ENCODE results near the gene UBR4.

The UBR4 gene

DNA sequence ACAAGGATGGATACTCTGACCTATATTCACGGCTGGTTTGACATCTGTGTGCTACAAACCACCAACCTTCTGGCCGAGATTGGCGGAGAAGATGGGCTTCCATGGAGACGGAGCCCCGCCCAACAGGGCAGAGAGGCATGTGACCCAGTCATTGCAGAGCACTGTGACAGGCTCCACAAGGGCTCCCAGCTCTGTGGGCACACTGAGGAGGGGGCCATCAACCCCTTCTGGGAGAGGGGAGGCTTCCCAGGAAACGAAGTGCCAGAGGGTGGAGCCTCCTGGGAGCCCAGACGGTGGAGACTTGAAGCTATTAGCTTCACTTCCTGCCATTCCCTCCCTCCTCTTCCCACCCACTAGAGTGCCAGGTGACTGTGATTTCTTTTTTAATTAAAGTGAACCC lies 182.0 kb downstream of the UBR4 start:
- Histone ChIP-seq H4K5ac (ENCODE audit: low read length) (no peak overlapping the region), H2BK5ac (ENCODE audit: low read length) (no peak overlapping the region), H3K27ac (ENCODE audit: low read depth, low read length) (no peak overlapping the region), H2AK5ac (ENCODE audit: low read length) (no peak overlapping the region), H3K4me1 (ENCODE audit: control insufficient read depth, low read depth, low read length) (no peaks in the 10 kb centered on the region), H2BK15ac (replicated peaks; ENCODE audit: low read depth) (no peak overlapping the region), H2BK120ac (ENCODE audit: low read depth, low read length) (no peak overlapping the region), H3K18ac (ENCODE audit: low read length) (no peak overlapping the region), H3K27me3 (ENCODE audit: insufficient read depth, low read length, poor library complexity) (no peaks in the 10 kb centered on the region), H3K36me3 (ENCODE audit: control insufficient read depth, insufficient read depth, low read length) (no peaks in the 10 kb centered on the region), H3K4me2 (ENCODE audit: low read length) (no peak overlapping the region), H3K4ac (ENCODE audit: low read depth, low read length) (no peak overlapping the region), H3K79me2 (ENCODE audit: control insufficient read depth, insufficient read depth, low read length) (no peaks in the 10 kb centered on the region), H3K23ac (ENCODE audit: low read length) (no peak overlapping the region), H4K8ac (ENCODE audit: low read depth, low read length) (no peak overlapping the region), H3K9ac (ENCODE audit: low read length) (no peak overlapping the region), H3K56ac (ENCODE audit: low read length) (no peak overlapping the region), H3K79me1 (ENCODE audit: low read length) (no peaks in the 10 kb centered on the region), H3K4me3 (ENCODE audit: low read length) (no peak overlapping the region)
- DNase-seq: peak; percentile 48
- no CpG with 5 or more reads among the region's 7 CpGs for WGBS (ENCODE audit: extremely low coverage, insufficient coverage, low lambda C conversion rate)

Data from mesendoderm (in vitro differentiated cells).